ENCODE data around the gene CDK4. TPM values are rescaled to one million over a fixed set of nuclear protein-coding genes. Genes with fewer than 3 reads are reported as not detected.
A peak's percentile ranks its signal among the peaks of the same experiment; 100 is the strongest.

Gene CDK4
- total and polyA plus RNA-seq, 5 donors from 2014 or later, result 17.5 to 90.3 (median 63.5) TPM

DNA sequence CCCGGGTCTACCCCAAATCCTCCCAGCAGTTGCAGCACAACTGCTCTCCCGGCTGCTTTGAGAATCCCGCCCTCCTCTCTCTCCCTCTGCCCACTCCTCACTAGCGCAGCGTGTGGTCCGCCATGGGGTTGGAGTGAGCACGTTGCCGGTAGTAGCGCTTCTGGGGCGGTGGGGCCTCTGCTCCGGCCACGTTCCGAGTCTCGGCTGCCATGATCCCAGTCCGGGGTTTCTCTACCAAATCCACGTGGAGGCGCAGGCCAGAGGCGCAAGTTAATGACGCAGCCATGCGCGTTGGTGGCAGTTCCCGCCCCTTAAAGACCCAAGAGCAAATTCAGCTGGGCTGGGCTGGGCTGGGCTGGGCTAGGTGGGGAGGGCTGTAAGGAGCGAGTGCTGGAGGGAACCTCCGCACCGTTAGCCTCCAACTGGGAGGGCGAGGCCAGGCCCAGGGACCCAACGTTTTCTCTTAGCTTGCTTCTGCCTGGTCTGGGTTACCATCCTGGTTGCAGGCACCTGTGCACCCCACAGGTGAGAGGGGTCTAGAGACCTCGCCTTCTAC lies 19.8 kb upstream of the CDK4 start, which contains the start of gene METTL1:
TSS of gene METTL1 (minus strand) at position 233 of the 556 bp plus-strand sequence. CDS start at position 211, 22 bp downstream.
- no peaks in the 10 kb centered on the region for H3K36me3 ChIP-seq (ENCODE audit: control insufficient read depth, insufficient read depth, low read length)
- Mint-ChIP-seq H3K9me3 (no peaks in the 10 kb centered on the region), H3K4me1 (peaks cover 0 to 20% (median 8%) of the 10 kb centered on the region in 4 donors), H3K27me3 (peaks cover 7% of the 10 kb centered on the region), H3K36me3 (peaks cover 13% of the 10 kb centered on the region), H3K27ac (peak within 1 kb of the TSS; percentile 92 to 99 (median 98)), H3K4me3 (peak within 1 kb of the TSS; percentile 93 to 97 (median 94))
- ATAC-seq (ENCODE audit: low read depth in 2 of 2) (peak; percentile 88 to 93), DNase-seq (peak; percentile 84 to 96 (median 86))
- peak within 1 kb of the TSS; percentile 83 for H3K4me3 ChIP-seq (ENCODE audit: low read depth, low read length)
- H3K27me3 ChIP-seq (ENCODE audit: control insufficient read depth, insufficient read depth, low read length), result peaks cover 2% of the 10 kb centered on the region
- H3K4me1 ChIP-seq (ENCODE audit: control insufficient read depth, insufficient read depth, low read length, poor library complexity, severe bottlenecking), result peaks cover 19% of the 10 kb centered on the region
- peak within 1 kb of the TSS; percentile 86 for H3K27ac ChIP-seq (ENCODE audit: insufficient read depth, low read length, poor library complexity, severe bottlenecking)
- H3K9me3 ChIP-seq (ENCODE audit: control insufficient read depth in 2 of 2, low read length in 2 of 2), result no peaks in the 10 kb centered on the region

- Mint-ChIP-seq H3K27me3 (peaks cover 12% of the 10 kb centered on the region), H3K36me3 (peaks cover 13% of the 10 kb centered on the region), H3K4me3 (peak overlapping the region; percentile 93 to 97 (median 94)), H3K4me1 (peaks cover 3 to 26% (median 11%) of the 10 kb centered on the region in 4 donors), H3K9me3 (no peaks in the 10 kb centered on the region), H3K27ac (peak overlapping the region; percentile 92 to 99 (median 98))
- Histone ChIP-seq H3K4me3 (ENCODE audit: low read depth, low read length) (peak overlapping the region; percentile 76), H3K27ac (ENCODE audit: insufficient read depth, low read length, poor library complexity, severe bottlenecking) (peak overlapping the region; percentile 86), H3K4me1 (ENCODE audit: control insufficient read depth, insufficient read depth, low read length, poor library complexity, severe bottlenecking) (peaks cover 24% of the 10 kb centered on the region), H3K27me3 (ENCODE audit: control insufficient read depth, insufficient read depth, low read length) (peaks cover 8% of the 10 kb centered on the region), H3K36me3 (ENCODE audit: control insufficient read depth, insufficient read depth, low read length) (no peaks in the 10 kb centered on the region), H3K9me3 (ENCODE audit: control insufficient read depth in 2 of 2, low read length in 2 of 2) (no peaks in the 10 kb centered on the region)
- DNase-seq (peak in 2 of 3 donors; percentile 75 to 89), ATAC-seq (ENCODE audit: low read depth in 2 of 2) (peak in 1 of 2 donors; percentile 37)
These were observed 19.2 kb upstream of the CDK4 start for GRCh38 chr12:57771236-57771872.

DNA sequence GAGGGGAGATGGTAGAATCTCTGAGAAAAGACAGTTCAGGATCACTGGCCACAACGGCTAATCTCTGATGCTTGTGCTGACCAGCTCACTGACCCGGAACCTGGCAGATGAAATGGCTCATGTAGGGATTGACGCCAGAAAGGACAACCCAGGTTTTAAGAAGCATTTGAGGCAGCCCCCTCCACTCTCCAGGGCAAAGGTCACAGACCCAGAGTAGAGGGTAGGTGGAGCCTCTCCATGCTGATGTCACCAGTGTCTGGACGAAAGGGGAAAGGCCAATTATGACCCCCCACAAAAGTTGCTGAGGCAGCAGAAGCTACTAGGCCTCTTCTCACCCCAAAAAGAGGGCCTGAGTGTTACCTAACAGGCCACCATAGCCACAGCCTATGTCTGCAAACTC lies 18.6 kb upstream of the CDK4 start:
- H3K36me3 Mint-ChIP-seq, result peaks cover 13% of the 10 kb centered on the region
- DNase-seq (no peak), ATAC-seq (ENCODE audit: low read depth in 2 of 2) (no peak)
- peaks cover 16% of the 10 kb centered on the region for H3K27me3 Mint-ChIP-seq
- H3K9me3 Mint-ChIP-seq, result no peaks in the 10 kb centered on the region
- H3K4me3 Mint-ChIP-seq, result peak overlapping the region; percentile 33 to 95 (median 70)
- peaks cover 5 to 27% (median 13%) of the 10 kb centered on the region in 4 donors for H3K4me1 Mint-ChIP-seq
- Histone ChIP-seq H3K9me3 (ENCODE audit: control insufficient read depth in 2 of 2, low read length in 2 of 2) (no peaks in the 10 kb centered on the region), H3K27me3 (ENCODE audit: control insufficient read depth, insufficient read depth, low read length) (peaks cover 12% of the 10 kb centered on the region), H3K27ac (ENCODE audit: insufficient read depth, low read length, poor library complexity, severe bottlenecking) (no peak overlapping the region), H3K4me3 (ENCODE audit: low read depth, low read length) (no peak overlapping the region), H3K36me3 (ENCODE audit: control insufficient read depth, insufficient read depth, low read length) (no peaks in the 10 kb centered on the region), H3K4me1 (ENCODE audit: control insufficient read depth, insufficient read depth, low read length, poor library complexity, severe bottlenecking) (peaks cover 30% of the 10 kb centered on the region)
- peak overlapping the region in 1 of 3 donors; percentile 98 for H3K27ac Mint-ChIP-seq

DNA sequence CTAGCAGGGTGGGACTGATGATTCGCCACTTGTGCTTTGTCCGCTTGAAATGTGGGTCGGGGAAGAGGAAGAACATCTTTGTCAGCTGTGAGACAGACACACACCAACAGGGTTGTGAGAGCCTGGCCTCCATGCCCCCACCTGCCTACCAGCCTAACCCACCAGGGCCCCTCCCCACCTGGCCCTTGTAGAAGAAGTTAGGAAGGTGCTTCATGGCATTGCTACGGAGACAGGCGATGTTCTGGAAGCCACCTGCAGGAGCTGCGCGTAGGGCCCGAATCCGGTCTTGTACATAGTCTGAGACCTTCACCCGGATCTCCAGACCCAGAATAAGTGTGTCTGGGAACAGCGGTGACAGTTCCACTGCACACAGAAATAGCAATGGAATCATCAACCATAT lies 17.5 kb upstream of the CDK4 start:
- no peaks in the 10 kb centered on the region for H3K9me3 Mint-ChIP-seq
- peaks cover 23% of the 10 kb centered on the region for H3K27me3 Mint-ChIP-seq
- DNase-seq, result no peak
- H3K9me3 ChIP-seq (ENCODE audit: control insufficient read depth in 2 of 2, low read length in 2 of 2), result no peaks in the 10 kb centered on the region
- peaks cover 42% of the 10 kb centered on the region for H3K4me1 ChIP-seq (ENCODE audit: control insufficient read depth, insufficient read depth, low read length, poor library complexity, severe bottlenecking)
- H3K4me1 Mint-ChIP-seq, result peaks cover 5 to 38% (median 15%) of the 10 kb centered on the region in 4 donors
- H3K36me3 Mint-ChIP-seq, result peaks cover 13% of the 10 kb centered on the region
- peak overlapping the region; percentile 15 to 95 (median 64) for H3K4me3 Mint-ChIP-seq
- H3K27ac Mint-ChIP-seq, result no peak overlapping the region
- no peak overlapping the region for H3K27ac ChIP-seq (ENCODE audit: insufficient read depth, low read length, poor library complexity, severe bottlenecking)
- H3K27me3 ChIP-seq (ENCODE audit: control insufficient read depth, insufficient read depth, low read length), result peaks cover 12% of the 10 kb centered on the region
- no peak for ATAC-seq (ENCODE audit: low read depth in 2 of 2)
- H3K36me3 ChIP-seq (ENCODE audit: control insufficient read depth, insufficient read depth, low read length), result no peaks in the 10 kb centered on the region
- H3K4me3 ChIP-seq (ENCODE audit: low read depth, low read length), result no peak overlapping the region

DNA sequence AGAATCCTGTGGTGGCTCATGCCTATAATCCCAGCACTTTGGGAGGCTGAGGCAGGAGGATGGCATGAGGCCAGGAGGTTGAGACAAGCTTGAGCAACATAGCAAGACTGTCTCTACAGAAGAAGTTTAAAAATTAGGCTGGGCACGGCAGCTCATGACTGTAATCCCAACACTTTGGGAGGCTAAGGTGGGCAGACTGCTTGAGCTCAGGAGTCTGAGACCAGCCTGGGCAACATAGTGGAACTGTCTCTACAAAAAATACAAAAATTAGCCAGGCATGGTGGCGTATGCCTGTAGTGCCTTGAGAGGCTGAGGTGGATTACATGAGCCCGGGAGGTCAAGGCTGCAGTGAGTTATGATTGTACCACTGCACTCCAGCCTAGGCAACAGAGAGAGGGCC lies 15.8 kb upstream of the CDK4 start:
- Histone ChIP-seq H3K27me3 (ENCODE audit: control insufficient read depth, insufficient read depth, low read length) (peaks cover 22% of the 10 kb centered on the region), H3K36me3 (ENCODE audit: control insufficient read depth, insufficient read depth, low read length) (no peaks in the 10 kb centered on the region), H3K4me3 (ENCODE audit: low read depth, low read length) (no peak overlapping the region), H3K4me1 (ENCODE audit: control insufficient read depth, insufficient read depth, low read length, poor library complexity, severe bottlenecking) (peaks cover 42% of the 10 kb centered on the region), H3K27ac (ENCODE audit: insufficient read depth, low read length, poor library complexity, severe bottlenecking) (no peak overlapping the region), H3K9me3 (ENCODE audit: control insufficient read depth in 2 of 2, low read length in 2 of 2) (no peaks in the 10 kb centered on the region)
- H3K36me3 Mint-ChIP-seq, result peaks cover 13% of the 10 kb centered on the region
- H3K27me3 Mint-ChIP-seq, result peaks cover 34% of the 10 kb centered on the region
- H3K9me3 Mint-ChIP-seq, result no peaks in the 10 kb centered on the region
- peak overlapping the region in 2 of 4 donors; percentile 43 to 95 for H3K4me3 Mint-ChIP-seq
- no peak for DNase-seq
- H3K27ac Mint-ChIP-seq, result no peak overlapping the region
- peaks cover 5 to 45% (median 23%) of the 10 kb centered on the region in 4 donors for H3K4me1 Mint-ChIP-seq
- ATAC-seq (ENCODE audit: low read depth in 2 of 2), result no peak

- no peak overlapping the region for H3K4me3 ChIP-seq (ENCODE audit: low read depth, low read length)
- ATAC-seq (ENCODE audit: low read depth in 2 of 2), result no peak
- peaks cover 22% of the 10 kb centered on the region for H3K27me3 ChIP-seq (ENCODE audit: control insufficient read depth, insufficient read depth, low read length)
- Mint-ChIP-seq H3K4me1 (peaks cover 5 to 43% (median 23%) of the 10 kb centered on the region in 4 donors), H3K36me3 (peaks cover 13% of the 10 kb centered on the region), H3K27ac (no peak overlapping the region), H3K27me3 (peaks cover 34% of the 10 kb centered on the region), H3K4me3 (peak overlapping the region in 1 of 4 donors; percentile 85), H3K9me3 (no peaks in the 10 kb centered on the region)
- H3K36me3 ChIP-seq (ENCODE audit: control insufficient read depth, insufficient read depth, low read length), result no peaks in the 10 kb centered on the region
- H3K4me1 ChIP-seq (ENCODE audit: control insufficient read depth, insufficient read depth, low read length, poor library complexity, severe bottlenecking), result peaks cover 36% of the 10 kb centered on the region
- H3K27ac ChIP-seq (ENCODE audit: insufficient read depth, low read length, poor library complexity, severe bottlenecking), result no peak overlapping the region
- no peak for DNase-seq
- no peaks in the 10 kb centered on the region for H3K9me3 ChIP-seq (ENCODE audit: control insufficient read depth in 2 of 2, low read length in 2 of 2)
These were observed 15.2 kb upstream of the CDK4 start for GRCh38 chr12:57767305-57767698.

DNA sequence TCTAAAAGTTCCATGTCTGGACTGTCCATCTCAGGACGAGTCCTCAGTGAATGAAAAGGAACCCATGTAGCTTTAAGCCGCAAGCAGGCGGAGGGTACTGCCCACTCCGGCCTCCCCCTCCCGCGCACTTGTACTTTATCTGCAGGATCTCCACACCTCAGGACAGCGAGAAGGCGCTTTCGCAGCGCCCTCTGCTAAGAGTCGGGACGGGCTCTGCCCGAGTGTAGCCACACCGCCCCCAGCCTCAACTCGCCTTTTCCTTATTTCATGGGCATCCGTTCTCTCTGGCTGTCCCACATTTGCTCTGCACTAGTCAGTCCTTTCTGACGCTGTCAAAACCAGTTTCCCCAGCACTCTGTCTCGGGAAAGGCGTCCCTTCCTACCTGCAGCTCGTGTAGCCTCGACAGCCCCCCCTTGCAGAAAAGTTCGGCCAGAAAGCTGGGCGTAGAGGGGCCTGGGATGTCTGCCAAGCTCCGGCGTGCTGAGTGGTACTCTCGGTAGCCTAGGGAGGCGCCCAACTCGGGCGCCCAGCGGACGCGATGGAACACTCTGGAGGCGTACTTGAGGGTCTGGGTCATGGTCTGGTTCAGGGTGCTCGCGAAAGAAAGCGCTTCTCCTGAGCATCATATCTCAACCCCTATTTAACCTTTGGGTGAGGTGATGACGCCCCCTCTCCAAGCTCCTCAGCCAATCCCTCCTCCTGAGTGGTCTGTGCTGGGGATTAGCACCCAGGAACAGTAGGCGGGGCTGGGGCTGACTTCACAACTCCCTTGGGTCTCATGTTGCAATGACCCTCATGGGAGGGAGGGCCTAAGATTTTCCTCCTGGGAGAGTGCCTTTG lies 14.6 kb upstream of the CDK4 start, which contains the start of gene CYP27B1:
TSS of gene CYP27B1 (minus strand) at position 615 of the 841 bp plus-strand sequence. CDS start at position 578, 37 bp downstream.
- peaks cover 22% of the 10 kb centered on the region for H3K27me3 ChIP-seq (ENCODE audit: control insufficient read depth, insufficient read depth, low read length)
- no peak within 1 kb of the TSS for H3K27ac ChIP-seq (ENCODE audit: insufficient read depth, low read length, poor library complexity, severe bottlenecking)
- Mint-ChIP-seq H3K27ac (no peak within 1 kb of the TSS), H3K36me3 (peaks cover 13% of the 10 kb centered on the region), H3K4me1 (peaks cover 5 to 39% (median 19%) of the 10 kb centered on the region in 4 donors), H3K9me3 (no peaks in the 10 kb centered on the region), H3K4me3 (peak within 1 kb of the TSS; percentile 28 to 95 (median 84)), H3K27me3 (peaks cover 30% of the 10 kb centered on the region)
- H3K4me3 ChIP-seq (ENCODE audit: low read depth, low read length), result peak within 1 kb of the TSS; percentile 62
- no peak for DNase-seq
- no peaks in the 10 kb centered on the region for H3K9me3 ChIP-seq (ENCODE audit: control insufficient read depth in 2 of 2, low read length in 2 of 2)
- H3K4me1 ChIP-seq (ENCODE audit: control insufficient read depth, insufficient read depth, low read length, poor library complexity, severe bottlenecking), result peaks cover 32% of the 10 kb centered on the region
- no peak for ATAC-seq (ENCODE audit: low read depth in 2 of 2)
- no peaks in the 10 kb centered on the region for H3K36me3 ChIP-seq (ENCODE audit: control insufficient read depth, insufficient read depth, low read length)

Data from CD4-positive, CD25-positive, alpha-beta regulatory T cell (primary cell).